EH (cell line): Measurements from ENCODE around the gene NDEL1.

Experiments used
- DNase-seq: peaks from one replicate; pipeline ENCODE4 v3.0.0-alpha.2; 2015; ENCODE audit warnings: low read depth

Gene NDEL1

GRCh38 chr17:8479431-8479947 lies 43.8 kb downstream of the NDEL1 start:
- DNase-seq = peak; percentile 79

DNA sequence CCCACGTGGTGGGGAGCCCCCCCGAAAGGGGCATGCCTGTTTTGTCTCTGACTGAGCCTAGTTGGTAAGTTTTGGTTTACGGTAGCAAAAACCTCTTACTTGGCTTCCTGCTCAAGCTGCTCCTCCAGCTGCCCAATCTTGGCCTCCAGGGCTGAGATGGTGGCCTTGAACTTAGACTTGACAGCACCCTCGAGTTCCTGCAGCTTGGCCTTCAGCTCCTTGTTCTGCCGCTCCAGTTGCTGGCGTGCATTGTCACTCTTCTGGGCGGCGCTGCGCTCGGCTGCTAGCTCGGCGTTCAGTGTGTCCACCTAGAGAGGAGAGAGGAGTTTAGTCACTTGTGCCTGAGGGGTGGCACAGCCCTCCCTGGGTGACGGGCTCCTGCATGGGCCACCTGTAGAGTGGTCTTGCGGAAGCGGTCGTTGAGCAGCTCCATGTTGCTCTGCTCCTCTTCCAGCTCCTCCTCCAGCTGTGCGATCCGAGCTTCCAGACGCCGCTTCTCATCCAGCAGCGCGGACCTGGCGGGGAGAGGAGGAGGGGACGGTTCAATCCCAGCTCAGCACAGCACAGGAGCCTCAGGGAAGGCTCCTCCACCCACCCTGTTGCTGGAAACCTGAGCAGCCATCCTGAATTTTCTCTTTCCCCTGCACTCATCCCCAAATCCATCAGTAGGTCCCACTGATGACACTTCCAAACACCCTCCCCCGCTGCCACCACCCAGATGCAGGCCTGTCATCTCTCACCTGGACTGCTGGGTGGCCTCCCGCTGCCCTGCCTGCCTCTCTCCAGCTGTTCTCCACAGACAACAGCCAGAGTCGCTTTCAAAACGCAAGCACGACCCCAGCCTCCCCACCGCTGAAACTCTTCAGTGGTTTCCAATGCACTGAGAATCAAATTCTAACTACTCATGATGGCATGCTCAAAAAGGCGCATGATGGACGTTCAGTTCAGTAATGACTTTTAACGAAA lies 44.6 kb downstream of the NDEL1 start:
- no peak for DNase-seq

DNA sequence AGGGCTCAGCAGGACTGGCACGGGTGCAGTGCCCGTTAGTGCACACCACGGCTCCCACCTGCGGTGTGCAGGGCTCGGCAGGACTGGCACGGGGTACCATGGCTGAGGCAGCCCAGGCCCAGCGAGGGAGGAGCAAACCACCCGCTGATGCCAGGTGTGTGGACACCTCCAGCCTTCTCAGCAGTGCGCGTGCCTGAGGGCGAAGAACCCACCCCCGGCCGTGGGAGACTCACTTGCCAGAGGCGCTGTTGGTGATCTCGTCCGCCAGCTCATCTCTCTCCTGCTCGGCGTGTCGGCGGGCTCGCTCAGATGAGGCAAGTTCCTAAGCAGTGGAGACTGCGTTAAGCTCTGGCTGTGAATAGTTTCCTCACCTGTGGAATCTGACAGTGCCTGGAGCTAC lies 45.4 kb downstream of the NDEL1 start:
- DNase-seq = no peak

- DNase-seq = no peak
Measured at GRCh38 chr17:8481703-8482102, 46.0 kb downstream of the NDEL1 start.

- no peak for DNase-seq
Measured at GRCh38 chr17:8482546-8482945, 46.9 kb downstream of the NDEL1 start.

- DNase-seq = no peak
Measured at GRCh38 chr17:8484465-8484864, 48.8 kb downstream of the NDEL1 start.

GRCh38 chr17:8485491-8485890 lies 49.8 kb downstream of the NDEL1 start:
- DNase-seq = no peak

DNA sequence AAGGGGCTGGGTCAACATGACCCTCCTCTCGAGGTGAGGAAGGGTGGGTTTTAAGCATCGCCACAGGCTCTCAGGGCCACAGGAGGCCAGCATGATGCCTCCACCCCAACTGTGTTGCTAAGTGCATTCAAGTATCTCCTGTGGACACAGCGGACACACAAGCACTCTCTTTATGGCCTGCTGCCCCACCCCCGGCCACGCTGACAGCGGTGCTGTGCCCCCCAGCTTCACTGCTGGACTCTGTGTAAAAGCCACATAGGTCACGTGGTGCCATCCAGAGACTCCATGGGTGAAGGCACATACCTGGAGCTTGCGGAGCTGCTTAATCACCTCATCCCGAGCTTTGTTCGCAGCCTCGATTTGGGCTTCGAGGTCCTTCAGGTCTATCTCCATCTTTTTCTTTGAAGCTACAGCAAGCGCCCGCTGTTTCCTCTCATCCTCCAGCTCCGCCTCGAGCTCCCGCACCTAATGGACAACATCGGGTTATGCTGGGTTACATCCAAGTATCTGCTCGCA lies 51.5 kb downstream of the NDEL1 start:
- no peak for DNase-seq

DNA sequence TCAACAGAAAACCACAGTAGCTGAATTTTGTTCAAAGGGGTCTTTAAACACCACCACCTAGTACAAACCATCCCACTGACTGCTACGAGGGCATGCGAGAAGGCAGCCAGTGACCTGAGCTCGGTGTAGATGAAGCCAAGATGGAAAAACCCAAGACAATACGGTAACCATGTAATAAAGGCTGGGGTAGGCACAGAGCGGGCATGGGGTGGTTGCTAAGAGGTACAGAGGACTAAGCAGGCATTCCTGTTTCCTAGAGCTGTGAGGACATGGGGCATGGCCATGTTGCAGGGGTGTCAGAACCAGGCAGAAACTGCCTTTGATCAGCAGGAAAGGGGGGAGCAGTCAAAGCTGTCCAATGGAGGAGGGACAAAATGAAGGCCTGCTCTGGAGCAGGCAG lies 52.1 kb downstream of the NDEL1 start:
- DNase-seq = no peak

DNA sequence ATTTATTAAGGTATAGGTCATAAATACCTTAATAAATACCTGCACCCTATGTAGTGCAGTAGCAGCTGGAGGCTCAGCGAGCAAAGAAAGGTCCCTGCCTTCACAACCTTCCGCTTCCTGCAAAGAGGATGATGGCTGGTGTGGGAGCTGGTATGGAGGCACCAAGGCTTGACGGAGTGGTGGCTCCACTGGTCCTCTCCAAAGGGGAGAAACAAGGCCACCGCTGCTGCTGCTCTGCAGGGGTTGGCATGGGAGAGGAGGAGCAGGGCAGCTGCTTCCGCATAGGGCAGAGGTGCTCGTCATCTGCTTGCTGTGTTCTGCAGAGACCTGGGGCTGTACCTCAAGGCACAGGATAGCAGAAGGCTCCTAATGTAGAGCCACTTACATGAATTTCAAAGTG lies 52.8 kb downstream of the NDEL1 start:
- no peak for DNase-seq

DNA sequence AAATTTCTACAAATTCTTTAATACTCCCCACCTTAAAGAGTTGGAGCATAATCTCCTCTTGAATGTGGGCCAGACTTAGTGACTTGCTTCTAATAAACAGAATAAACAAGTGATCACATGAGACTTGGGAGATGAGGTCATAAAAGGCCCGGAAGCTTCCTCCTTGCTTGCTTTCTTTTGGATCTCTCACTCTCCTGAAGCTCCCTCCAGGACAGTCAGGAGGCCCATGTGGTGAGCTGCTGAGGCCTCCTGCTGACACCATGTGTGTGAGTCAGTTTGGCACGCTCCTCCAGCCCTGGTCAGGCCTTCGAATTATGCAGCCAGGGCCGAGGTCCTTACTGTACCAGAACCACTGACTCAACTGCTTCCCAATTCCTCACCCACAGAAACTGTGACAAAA lies 53.2 kb downstream of the NDEL1 start:
- DNase-seq = peak; percentile 96

DNA sequence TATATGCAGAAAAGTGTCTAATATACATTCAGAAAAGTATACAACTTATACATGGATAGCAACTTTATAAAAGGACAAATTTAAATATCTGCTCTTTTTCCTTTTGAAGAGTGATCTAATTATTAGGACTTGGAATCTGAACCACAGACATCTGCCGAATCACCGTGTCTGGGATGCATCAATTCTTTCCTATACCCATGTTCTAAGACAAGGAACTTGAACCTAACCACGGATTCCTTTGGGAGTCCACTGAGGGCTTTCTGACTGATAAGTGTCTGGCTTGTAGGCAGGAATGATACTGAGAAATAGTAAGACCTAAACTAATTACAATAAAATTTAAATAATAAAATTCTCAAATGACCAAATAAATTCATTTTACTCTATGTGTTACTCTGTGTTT lies 54.2 kb downstream of the NDEL1 start:
- DNase-seq = peak; percentile 30

- DNase-seq = no peak
Measured at GRCh38 chr17:8490256-8491023, 54.8 kb downstream of the NDEL1 start.

DNA sequence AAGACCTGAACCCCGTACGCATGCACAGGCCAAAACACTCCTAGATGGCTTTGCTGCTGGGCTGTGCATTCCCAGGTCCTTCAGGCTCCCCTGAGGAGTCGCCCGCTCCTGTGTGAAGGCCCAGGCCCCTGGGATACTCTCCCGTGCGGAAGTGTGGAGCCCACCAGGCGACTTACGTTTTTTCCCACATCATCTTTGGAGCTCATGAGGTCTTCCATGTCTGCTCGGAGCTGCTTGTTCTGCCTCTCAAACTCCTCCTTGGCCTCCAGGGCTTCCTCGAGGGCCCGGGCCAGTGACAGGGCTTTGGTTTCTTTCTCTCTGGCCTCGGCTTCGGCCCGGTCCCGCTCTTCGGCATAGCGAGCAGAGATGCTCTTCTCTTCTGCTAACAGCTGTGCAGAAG lies 56.4 kb downstream of the NDEL1 start:
- DNase-seq = no peak

DNA sequence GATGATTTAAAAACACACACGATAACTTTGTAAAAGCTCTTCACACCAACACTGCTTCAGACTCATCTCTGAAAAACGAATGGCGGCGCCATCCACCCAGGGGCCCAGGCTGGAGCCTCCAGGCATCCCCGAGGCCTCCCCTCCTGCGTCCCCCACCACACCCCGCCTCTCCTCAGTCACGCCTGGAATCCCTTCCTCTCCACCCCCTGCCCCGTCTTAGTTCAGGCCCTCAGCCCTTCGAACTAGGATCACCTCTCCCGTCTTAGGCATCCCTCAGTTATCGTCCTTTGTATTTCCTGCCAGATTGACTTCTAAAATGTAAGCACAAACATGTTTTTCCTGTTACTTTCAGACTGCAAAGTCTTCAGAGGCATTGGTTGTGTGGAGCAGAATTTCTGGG lies 58.3 kb downstream of the NDEL1 start:
- no peak for DNase-seq

- DNase-seq = no peak
Measured at GRCh38 chr17:8494506-8495111, 58.9 kb downstream of the NDEL1 start.

GRCh38 chr17:8496081-8496480 lies 60.4 kb downstream of the NDEL1 start:
- DNase-seq = no peak

DNA sequence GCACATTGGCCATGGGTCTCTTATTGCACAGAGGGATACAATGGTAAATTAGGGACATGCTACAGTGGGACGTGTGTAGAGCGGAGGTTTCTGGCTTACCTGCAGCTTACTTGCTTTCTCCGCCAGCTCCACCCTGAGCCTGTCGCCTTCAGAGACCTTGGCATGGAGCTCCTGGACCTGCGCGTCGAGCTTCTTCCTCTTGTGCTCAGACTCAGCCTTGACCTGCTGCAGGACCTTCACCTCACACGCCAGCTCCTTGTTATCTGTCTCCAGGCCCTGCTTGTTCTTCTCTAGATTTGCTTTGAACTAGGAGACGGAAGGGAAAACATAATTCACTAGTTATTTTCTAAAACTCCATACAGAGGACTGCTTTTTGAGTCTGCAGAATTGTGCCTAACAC lies 63.5 kb downstream of the NDEL1 start:
- DNase-seq = no peak

GRCh38 chr17:8499614-8500013 lies 63.9 kb downstream of the NDEL1 start:
- no peak for DNase-seq

DNA sequence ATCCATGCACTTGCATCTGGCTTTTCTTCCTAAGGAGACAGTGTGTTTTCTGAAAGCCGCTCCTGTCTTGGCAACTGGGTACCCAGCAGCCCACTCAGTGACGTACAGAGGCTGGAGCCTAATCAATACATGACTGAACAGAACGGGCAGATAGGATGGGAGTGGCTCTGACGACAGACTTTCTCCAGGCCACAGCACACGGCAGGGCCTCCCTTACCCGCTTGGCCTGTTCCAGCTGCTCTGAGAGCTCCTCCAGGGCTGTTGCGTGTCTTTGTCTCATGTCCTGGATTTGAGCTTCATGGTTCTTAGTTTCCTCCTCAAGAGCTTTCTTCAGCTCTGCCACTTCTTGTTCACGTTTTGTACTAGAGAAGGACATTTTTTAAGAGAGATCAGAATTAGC lies 64.9 kb downstream of the NDEL1 start:
- DNase-seq = no peak

DNA sequence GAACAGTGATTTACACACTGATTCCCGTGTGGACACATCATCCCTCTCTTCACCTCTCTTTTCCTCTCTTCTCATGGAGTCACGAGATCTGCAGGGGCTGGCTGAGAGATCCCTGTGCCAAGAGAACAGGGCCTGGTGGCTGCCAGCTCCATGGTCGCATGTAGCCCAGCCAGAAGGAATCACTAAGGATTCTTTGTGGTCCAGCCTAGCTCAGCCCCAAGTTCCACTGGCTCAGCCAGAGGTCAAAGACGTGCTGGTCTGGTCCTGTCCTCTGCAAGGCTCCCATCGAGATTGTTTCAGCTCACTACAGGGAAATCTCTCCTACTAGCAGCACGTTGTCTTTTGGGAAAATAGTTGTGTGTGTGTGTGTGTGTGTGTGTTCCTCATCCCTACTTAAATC lies 66.4 kb downstream of the NDEL1 start:
- no peak for DNase-seq

GRCh38 chr17:8503368-8503767 lies 67.7 kb downstream of the NDEL1 start:
- no peak for DNase-seq
